HepG2 (cell line): ENCODE data around the gene PRSS2. TPM values are rescaled to one million over a fixed set of nuclear protein-coding genes. Genes with fewer than 3 reads are reported as not detected.

ENCODE experiments used
- ATAC-seq: fragments of 200-7000 bp; cut with Tn5 transposase; 3 replicates; pipeline ENCODE4 v1.9.1; 2020; ENCODE audit warnings: mild to moderate bottlenecking, moderate library complexity
- BruUV-seq: library from RNA; stranded (reverse); fragments of 400-500 nt; replicated peaks from 2 replicates; lab custom pipeline; 2021; lab: Mats Ljungman, UMichigan
- CTCF ChIA-PET: fragments of 300-600 bp; formaldehyde crosslinking; extraction: SDS; loops from one replicate; lab custom pipeline; 2021; ENCODE audit warnings: low total read pairs, inconsistent platforms, low intra/inter-chr PET ratio; lab: Yijun Ruan, JAX
- POLR2A ChIA-PET: fragments of 350-600 bp; sonication (Branson Sonifier 250); formaldehyde crosslinking; loops from one replicate; lab custom pipeline; 2020; ENCODE audit warnings: antibody characterized with exemption, inconsistent platforms; lab: Yijun Ruan, JAX
- DNase-seq: peaks from one replicate; pipeline ENCODE4 v3.0.0-alpha.2; 2015; ENCODE audit warnings: low spot score
- FAIRE-seq: peaks from 3 replicates; lab custom pipeline; 2011; peaks lifted over from hg19 to GRCh38; lab: Jason Lieb, UNC
- H2AFZ ChIP-seq: one replicate; pipeline ENCODE4 v1.6.1; 2011; ENCODE audit warnings: low read length, inconsistent platforms
- H3K27ac ChIP-seq: fragments of 300-600 bp; 3 replicates; pipeline ENCODE4 v1.8.0; 2011; ENCODE audit warnings: mixed run types, mild to moderate bottlenecking, mixed read lengths, low read length, inconsistent platforms; ENCODE audit not compliant: insufficient read depth; ENCODE audit errors: extremely low read length
- H3K27me3 ChIP-seq, 2 experiments: fragments of 200-600 bp in 1 of 2; 2 replicates in 1 of 2; 3 replicates in 1 of 2; pipeline versions ENCODE4 v1.6.0 to v1.8.0; 2011; ENCODE audit warnings: low read length in 2 of 2, mild to moderate bottlenecking in 2 of 2, moderate library complexity in 2 of 2, inconsistent platforms in 1 of 2; ENCODE audit not compliant: insufficient read depth in 2 of 2, control insufficient read depth in 1 of 2
- H3K36me3 ChIP-seq, 2 experiments: fragments of 200-600 bp in 1 of 2; replicated peaks in 1 of 2; 2 replicates in 1 of 2; 3 replicates in 1 of 2; pipeline versions ENCODE4 v1.5.1 to v1.8.0; 2011; ENCODE audit warnings: low read length in 2 of 2, inconsistent platforms in 1 of 2; ENCODE audit not compliant: insufficient read depth in 2 of 2, control insufficient read depth in 1 of 2
- H3K4me1 ChIP-seq: 2 replicates; pipeline ENCODE4 v1.5.1; 2012; ENCODE audit warnings: low read length, inconsistent platforms; ENCODE audit not compliant: insufficient read depth
- H3K4me2 ChIP-seq: 2 replicates; pipeline ENCODE4 v1.6.0; 2011; ENCODE audit warnings: low read depth, low read length, inconsistent platforms
- H3K4me3 ChIP-seq, 3 experiments: fragments of 200-600 bp in 1 of 3; sonication (generic), shearing (Covaris generic) in 1 of 3; replicated peaks in 1 of 3; 2 replicates each; pipeline ENCODE4 v1.5.1; 2011 to 2016; ENCODE audit warnings: low read length in 3 of 3, inconsistent platforms in 2 of 3, low read depth in 2 of 3, mild to moderate bottlenecking in 2 of 3, control low read depth in 1 of 3, mixed read lengths in 1 of 3; ENCODE audit not compliant: insufficient read depth in 1 of 3
- H3K79me2 ChIP-seq: one replicate; pipeline ENCODE4 v1.6.1; 2011; ENCODE audit warnings: low read length, inconsistent platforms; ENCODE audit not compliant: insufficient read depth
- H3K9ac ChIP-seq: 2 replicates; pipeline ENCODE4 v1.6.0; 2011; ENCODE audit warnings: mild to moderate bottlenecking, low read depth, low read length, inconsistent platforms; ENCODE audit not compliant: insufficient read depth
- H3K9me3 ChIP-seq: 2 replicates; pipeline ENCODE4 v1.5.1; 2012; ENCODE audit warnings: mild to moderate bottlenecking, low read length
- H4K20me1 ChIP-seq: 2 replicates; pipeline ENCODE4 v1.6.0; 2011; ENCODE audit warnings: inconsistent platforms, mild to moderate bottlenecking, low read length, moderate library complexity; ENCODE audit not compliant: insufficient read depth
- ATF4 ChIP-seq, 2 experiments: fragments of 450-650 bp in 1 of 2; sonication (generic) in 1 of 2; formaldehyde crosslinking; IDR thresholded peaks; 2 replicates each; pipeline versions ENCODE4 v1.5.0 to v1.8.0; 2020 to 2022; ENCODE audit warnings: mild to moderate bottlenecking in 1 of 2, missing genetic modification reagents in 1 of 2
- FOSL2 ChIP-seq: sonication (generic); formaldehyde crosslinking; IDR thresholded peaks from 2 replicates; pipeline ENCODE4 v1.4.0; 2020; ENCODE audit warnings: missing genetic modification reagents
- FOXO1 ChIP-seq: sonication (generic); formaldehyde crosslinking; IDR thresholded peaks from 2 replicates; pipeline ENCODE4 v1.4.0; 2020; ENCODE audit warnings: missing genetic modification reagents
- MAZ ChIP-seq, 2 experiments: sonication (generic) in 1 of 2; formaldehyde crosslinking in 1 of 2; IDR thresholded peaks; 2 replicates each; pipeline versions ENCODE4 v1.5.0 to v1.6.1; 2012 to 2020; ENCODE audit warnings: low read depth in 2 of 2, mild to moderate bottlenecking in 2 of 2, borderline replicate concordance in 1 of 2, improper control_type of control experiment in 1 of 2, low read length in 1 of 2, missing genetic modification reagents in 1 of 2, moderate library complexity in 1 of 2
- MYNN ChIP-seq: sonication (generic); formaldehyde crosslinking; IDR thresholded peaks from 2 replicates; pipeline ENCODE4 v1.4.0; 2020; ENCODE audit warnings: mild to moderate bottlenecking, low read depth, missing genetic modification reagents
- POLR2AphosphoS5 ChIP-seq: IDR thresholded peaks from 2 replicates; pipeline ENCODE4 v1.6.1; 2012; ENCODE audit warnings: low read depth, low read length
- SRF ChIP-seq: IDR thresholded peaks from 2 replicates; pipeline ENCODE4 v1.6.1; 2011; ENCODE audit warnings: mild to moderate bottlenecking, low read depth, low read length, moderate library complexity
- TAF1 ChIP-seq: sonication (generic); formaldehyde crosslinking; IDR thresholded peaks from 2 replicates; pipeline ENCODE4 v1.4.0; 2020; ENCODE audit warnings: missing genetic modification reagents
- TARDBP ChIP-seq: sonication (generic); formaldehyde crosslinking; IDR thresholded peaks from 2 replicates; pipeline ENCODE4 v1.8.0; 2022; ENCODE audit warnings: mild to moderate bottlenecking, missing genetic modification reagents
- TCF7 ChIP-seq: sonication (generic); IDR thresholded peaks from 2 replicates; pipeline ENCODE4 v1.6.1; 2016; ENCODE audit warnings: antibody characterized with exemption, low read depth
- ZNF234 ChIP-seq: sonication (generic); formaldehyde crosslinking; conservative IDR thresholded peaks from 2 replicates; pipeline ENCODE4 v1.5.1; 2020; ENCODE audit warnings: mild to moderate bottlenecking, missing genetic modification reagents
- ZNF24 ChIP-seq: fragments of 450-650 bp; IDR thresholded peaks from 2 replicates; pipeline ENCODE4 v1.6.1; 2017; ENCODE audit warnings: antibody characterized with exemption, mild to moderate bottlenecking
- ZNF605 ChIP-seq: sonication (generic); formaldehyde crosslinking; IDR thresholded peaks from 2 replicates; pipeline ENCODE4 v1.8.0; 2022; ENCODE audit warnings: mild to moderate bottlenecking, missing genetic modification reagents
- ZNF670 ChIP-seq: sonication (generic); formaldehyde crosslinking; IDR thresholded peaks from 2 replicates; pipeline ENCODE4 v1.8.0; 2022; ENCODE audit warnings: mild to moderate bottlenecking, missing genetic modification reagents, borderline replicate concordance
- ZNF839 ChIP-seq: sonication (generic); formaldehyde crosslinking; IDR thresholded peaks from 2 replicates; pipeline ENCODE4 v1.4.0; 2020; ENCODE audit warnings: missing genetic modification reagents, mild to moderate bottlenecking, borderline replicate concordance
- whole genome bisulfite sequencing: methylation state at CpG from one replicate; pipeline ENCODE4 v1.1.6; 2017; ENCODE audit warnings: low lambda C conversion rate; 5-methylcytosine and 5-hydroxymethylcytosine counted together
- in situ Hi-C: cut with HindIII; loops from 2 replicates; pipeline ENCODE4 v1.10.0; 2017; ENCODE audit warnings: low pct_unique_long_range_greater_than_20kb; ENCODE audit not compliant: extremely low pct_ligation_motif_present
- intact Hi-C: fragments of 100-400 bp; cut with micrococcal nuclease; formaldehyde crosslinking; loops from one replicate; pipeline ENCODE4 v1.10.0; 2022; ENCODE audit not compliant: unreplicated experiment
- polyA plus RNA-seq, 8 experiments: library from polyadenylated mRNA; depleted of rRNA in 3 of 8; stranded (reverse) in 7 of 8; unstranded in 1 of 8; fragments of >200 nt; fragmentation: Illumina TruSeq in 4 of 8; extraction: Trizol in 4 of 8; gene quantifications; 2 replicates each; pipeline versions ENCODE4 v1.2.1 to v1.2.3, GENCODE V29; 2011 to 2016; ENCODE audit warnings: low read depth in 4 of 8, missing spikeins in 1 of 8, mixed read lengths in 1 of 8; ENCODE audit not compliant: insufficient read depth in 1 of 8
- total RNA-seq, 5 experiments: library from RNA; depleted of rRNA; stranded (reverse); fragments of >200 nt; fragmentation: Illumina TruSeq; extraction: Trizol; gene quantifications; 2 replicates each; pipeline ENCODE4 v1.2.3, GENCODE V29; 2016; ENCODE audit warnings: low read depth in 1 of 5

Gene PRSS2
- total and polyA plus RNA-seq, 2 of the 13 experiments (the other 11 are each of a cell fraction or from before 2014, with no cell fraction given), result not detected

DNA sequence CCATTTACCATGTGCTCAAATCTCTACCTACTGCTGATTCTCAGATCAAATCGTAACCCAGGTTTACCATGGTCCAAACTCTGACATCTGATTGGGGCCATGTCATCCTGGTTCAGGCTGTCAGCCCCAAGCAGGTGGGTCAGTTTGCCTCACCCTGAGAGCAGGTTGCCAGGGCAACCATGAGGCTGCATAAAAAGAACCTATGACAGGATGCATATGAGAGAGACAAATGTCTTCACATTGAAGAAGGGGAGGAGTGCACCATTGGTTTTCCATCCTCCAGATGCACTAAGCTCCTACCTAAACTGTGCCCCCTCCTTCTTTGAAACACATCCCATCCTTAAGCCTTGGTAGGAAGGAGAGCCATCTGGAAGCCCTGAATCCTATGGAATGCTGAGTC lies 11.3 kb upstream of the PRSS2 start:
- no peak overlapping the region for H3K4me2 ChIP-seq
- POLR2A ChIA-PET, result no interaction called here
- TF ChIP-seq MYNN (CRISPR knock-in tag) (no peak), ZNF670 (CRISPR knock-in tag) (no peak), TAF1 (no peak), TARDBP (CRISPR knock-in tag) (no peak), TCF7 (no peak), POLR2AphosphoS5 (no peak), ZNF24 (no peak), ZNF605 (CRISPR knock-in tag) (no peak), MAZ (IDR thresholded peaks at IDR 0.05; ENCODE audit: borderline replicate concordance, low read depth, low read length) (no peak), MAZ (CRISPR knock-in tag; IDR thresholded peaks at IDR 0.05; ENCODE audit: low read depth) (no peak)
- TF ChIP-seq, all 625 proteins: peak for 0
- Histone ChIP-seq H3K27ac (no peak overlapping the region), H3K36me3 (no peaks in the 10 kb centered on the region), H3K9ac (no peak overlapping the region), H3K4me3 (no peak overlapping the region), H3K27me3 (no peaks in the 10 kb centered on the region), H4K20me1 (no peaks in the 10 kb centered on the region), H3K4me1 (no peaks in the 10 kb centered on the region), H3K9me3 (no peaks in the 10 kb centered on the region), H3K79me2 (no peaks in the 10 kb centered on the region), H2AFZ (no peak overlapping the region)
- no peak for ATAC-seq
- CTCF ChIA-PET, result no interaction called here
- 0% methylated on average over 1 of the region's 1 CpG for WGBS
- no peak for DNase-seq
- no TSS peak for BruUV-seq
- intact Hi-C loops (no loop called here), in situ Hi-C loops (no loop called here)
- FAIRE-seq, result no peak

DNA sequence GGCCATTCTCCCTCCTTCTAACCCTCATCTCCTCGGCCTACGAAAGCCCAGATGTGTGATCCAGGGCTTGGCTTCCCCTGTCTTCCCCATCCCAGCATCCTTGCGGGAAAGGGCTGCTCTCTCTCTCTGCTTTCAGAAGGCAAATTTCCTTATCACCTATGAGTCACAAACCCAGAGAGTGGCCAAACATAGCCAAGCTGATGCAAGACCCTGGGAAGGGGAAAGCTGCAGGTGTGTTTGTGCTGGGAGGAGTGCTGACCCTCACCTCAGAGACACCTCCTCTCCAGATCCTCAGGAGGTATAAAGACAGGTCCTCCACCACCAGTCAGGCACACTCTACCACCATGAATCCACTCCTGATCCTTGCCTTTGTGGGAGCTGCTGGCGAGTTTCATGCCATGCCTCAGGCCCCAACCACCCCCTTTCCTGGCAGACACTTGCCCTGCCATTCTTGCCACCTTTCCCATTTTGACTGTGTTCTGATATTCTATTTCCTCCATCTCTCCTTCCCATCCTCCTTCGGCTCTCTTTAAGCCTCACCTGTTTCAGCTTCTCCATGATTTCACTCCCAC lies 10.6 kb upstream of the PRSS2 start:
- Histone ChIP-seq H3K27ac (no peak overlapping the region), H3K36me3 (no peaks in the 10 kb centered on the region), H3K27me3 (no peaks in the 10 kb centered on the region), H3K4me3 (no peak overlapping the region), H3K79me2 (no peaks in the 10 kb centered on the region), H2AFZ (no peak overlapping the region), H3K4me2 (no peak overlapping the region), H3K9ac (no peak overlapping the region), H3K9me3 (no peaks in the 10 kb centered on the region), H3K4me1 (no peaks in the 10 kb centered on the region), H4K20me1 (no peaks in the 10 kb centered on the region)
- no peak for FAIRE-seq
- CTCF ChIA-PET, result no interaction called here
- DNase-seq, result no peak
- BruUV-seq, result no TSS peak
- in situ Hi-C loops (no loop called here), intact Hi-C loops (no loop called here)
- TF ChIP-seq SRF (no peak), ZNF234 (CRISPR knock-in tag) (no peak), ZNF839 (CRISPR knock-in tag) (no peak), ATF4 (CRISPR knock-in tag; IDR thresholded peaks at IDR 0.05) (0 out of 4 replicates have a peak, but pooled peaks of 1 of the 2 experiments have one; percentile 32), FOSL2 (CRISPR knock-in tag) (peak; percentile 26; the same call in 1 of the 2 replicates), FOXO1 (CRISPR knock-in tag) (no peak)
- 1% methylated on average over 5 of the region's 5 CpGs for WGBS
- POLR2A ChIA-PET, result no interaction called here
- ATAC-seq, result no peak
